Smooth muscle cell (in vitro differentiated cells): ENCODE results near the gene FZD10. TPM values are rescaled to one million over a fixed set of nuclear protein-coding genes. Genes with fewer than 3 reads are reported as not detected.

Source experiments
- DNase-seq: peaks from one replicate; lab custom pipeline; 2025; ENCODE audit not compliant: unreplicated experiment; lab: John Stamatoyannopoulos, UW
- H2AFZ ChIP-seq: fragments of 200-600 bp; sonication (generic); 2 replicates; pipeline ENCODE4 v1.6.0; 2016; ENCODE audit warnings: antibody characterized with exemption, low read depth, mild to moderate bottlenecking
- H3F3A ChIP-seq: fragments of 200-600 bp; sonication (generic); 2 replicates; pipeline ENCODE4 v1.6.0; 2017; ENCODE audit warnings: antibody characterized with exemption, low read depth
- H3K27ac ChIP-seq: fragments of 200-600 bp; sonication (generic); 2 replicates; pipeline ENCODE4 v1.5.1; 2016; ENCODE audit warnings: low read depth, mild to moderate bottlenecking
- H3K27me3 ChIP-seq: fragments of 200-600 bp; sonication (generic); 2 replicates; pipeline ENCODE4 v1.6.1; 2016; ENCODE audit warnings: low read depth, mild to moderate bottlenecking
- H3K36me3 ChIP-seq: fragments of 200-600 bp; sonication (generic); 2 replicates; pipeline ENCODE4 v1.5.1; 2016; ENCODE audit warnings: low read depth
- H3K4me1 ChIP-seq: fragments of 200-600 bp; sonication (generic); 2 replicates; pipeline ENCODE4 v1.5.1; 2016; ENCODE audit warnings: low read depth
- H3K4me2 ChIP-seq: fragments of 200-600 bp; sonication (generic); 2 replicates; pipeline ENCODE4 v1.6.0; 2016; ENCODE audit warnings: mild to moderate bottlenecking
- H3K4me3 ChIP-seq: fragments of 200-600 bp; sonication (generic); 2 replicates; pipeline ENCODE4 v1.5.1; 2016; ENCODE audit warnings: mild to moderate bottlenecking
- H3K79me2 ChIP-seq: fragments of 200-600 bp; sonication (generic); 2 replicates; pipeline ENCODE4 v1.6.0; 2016; ENCODE audit warnings: low read depth, mild to moderate bottlenecking
- H3K9ac ChIP-seq: fragments of 200-600 bp; sonication (generic); 2 replicates; pipeline ENCODE4 v1.6.0; 2016; ENCODE audit warnings: low read depth
- H3K9me3 ChIP-seq: fragments of 200-600 bp; sonication (generic); replicated peaks from 2 replicates; pipeline ENCODE4 v1.5.1; 2016; ENCODE audit warnings: low read depth
- H4K20me1 ChIP-seq: fragments of 200-600 bp; sonication (generic); 2 replicates; pipeline ENCODE4 v1.6.0; 2016; ENCODE audit warnings: low read depth
- CTCF ChIP-seq: fragments of 200-600 bp; sonication (generic); IDR thresholded peaks from 2 replicates; pipeline ENCODE4 v1.5.1; 2017; ENCODE audit warnings: borderline replicate concordance, mild to moderate bottlenecking, antibody characterized with exemption; ENCODE audit not compliant: insufficient read depth, poor library complexity, severe bottlenecking
- WGBS: methylation state at CpG from one replicate; pipeline ENCODE4 v1.1.7; 2016; ENCODE audit warnings: low lambda C conversion rate; 5-methylcytosine and 5-hydroxymethylcytosine counted together
- polyA plus RNA-seq: library from polyadenylated mRNA; unstranded; fragments of >200 nt; fragmentation: Nextera tagmentation; extraction: Ambion mirVana; gene quantifications from 2 replicates; pipeline ENCODE4 v1.2.1, GENCODE V29; 2016
- total RNA-seq: library from RNA; depleted of rRNA; stranded (reverse); fragments of >200 nt; gene quantifications from 2 replicates; pipeline ENCODE4 v1.2.3, GENCODE V29; 2014

Gene FZD10
- total and polyA plus RNA-seq, 2 experiments from 2014 or later = 1.7 to 1.9 TPM

DNA sequence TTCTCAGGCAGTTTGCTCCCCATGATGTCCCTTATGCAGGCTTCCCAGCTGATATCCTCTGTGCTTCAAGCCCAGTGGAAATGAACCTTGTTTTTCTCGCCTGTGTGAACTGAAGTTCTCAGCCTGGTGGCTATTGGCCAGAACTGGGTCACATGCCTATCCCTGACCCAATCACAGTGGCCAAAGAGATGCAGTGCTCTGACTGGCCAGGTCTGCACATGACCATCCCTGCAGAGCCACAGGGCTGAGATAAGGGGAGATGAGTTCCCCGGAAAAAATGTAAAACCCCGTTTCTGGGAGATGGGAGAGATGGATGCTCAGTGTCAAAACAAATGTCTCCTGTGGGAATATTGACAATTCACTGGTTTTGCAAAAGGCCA is 34.7 kb upstream of the FZD10 start:
- no peak overlapping the region for H3K9ac ChIP-seq
- H3K4me3 ChIP-seq = no peak overlapping the region
- no peaks in the 10 kb centered on the region for H3K79me2 ChIP-seq
- no peaks in the 10 kb centered on the region for H3K27me3 ChIP-seq
- no peaks in the 10 kb centered on the region for H3F3A ChIP-seq
- H3K4me2 ChIP-seq = no peak overlapping the region
- no peak overlapping the region for H2AFZ ChIP-seq
- no peaks in the 10 kb centered on the region for H3K36me3 ChIP-seq
- no peak for DNase-seq
- WGBS = 62% methylated on average over 3 of the region's 3 CpGs
- H4K20me1 ChIP-seq = no peaks in the 10 kb centered on the region
- TF ChIP-seq CTCF = no peak
- no peak overlapping the region for H3K27ac ChIP-seq
- no peaks in the 10 kb centered on the region for H3K4me1 ChIP-seq
- H3K9me3 ChIP-seq = no peaks in the 10 kb centered on the region

GRCh38 chr12:130127912-130128789 is 34.1 kb upstream of the FZD10 start:
- Histone ChIP-seq H3K79me2 (no peaks in the 10 kb centered on the region), H4K20me1 (no peaks in the 10 kb centered on the region), H3K4me3 (no peak overlapping the region), H3K9me3 (no peaks in the 10 kb centered on the region), H3K4me1 (no peaks in the 10 kb centered on the region), H3K4me2 (no peak overlapping the region), H3K9ac (no peak overlapping the region), H3K36me3 (no peaks in the 10 kb centered on the region), H3F3A (no peaks in the 10 kb centered on the region), H3K27me3 (peaks cover 3% of the 10 kb centered on the region), H3K27ac (no peak overlapping the region), H2AFZ (no peak overlapping the region)
- TF ChIP-seq CTCF = no peak
- WGBS = 84% methylated on average over 21 of the region's 21 CpGs
- DNase-seq = no peak

- Histone ChIP-seq H3K9ac (no peak overlapping the region), H3K4me1 (no peaks in the 10 kb centered on the region), H3K27me3 (peaks cover 4% of the 10 kb centered on the region), H3K79me2 (no peaks in the 10 kb centered on the region), H3K4me2 (no peak overlapping the region), H3K4me3 (no peak overlapping the region), H3K36me3 (no peaks in the 10 kb centered on the region), H3F3A (no peaks in the 10 kb centered on the region), H3K27ac (no peak overlapping the region), H4K20me1 (no peaks in the 10 kb centered on the region), H2AFZ (no peak overlapping the region), H3K9me3 (no peaks in the 10 kb centered on the region)
- no peak for DNase-seq
- TF ChIP-seq CTCF = no peak
- WGBS = 90% methylated on average over 15 of the region's 15 CpGs
Observed at GRCh38 chr12:130128790-130129735, 33.2 kb upstream of the FZD10 start.
